Measurements from ENCODE around the gene MEGF8.

The MEGF8 gene

GRCh38 chr19:42375415-42376176 lies 50.2 kb downstream of the MEGF8 start:
- DNase-seq (ENCODE audit: insufficient read length, low spot score) = no peak
- no peak for FAIRE-seq

GRCh38 chr19:42376177-42376555 lies 50.7 kb downstream of the MEGF8 start:
- no peak for DNase-seq (ENCODE audit: insufficient read length, low spot score)
- no peak for FAIRE-seq

GRCh38 chr19:42378225-42379215 lies 53.1 kb downstream of the MEGF8 start:
- no peak for DNase-seq (ENCODE audit: insufficient read length, low spot score)

GRCh38 chr19:42380155-42380554 lies 54.7 kb downstream of the MEGF8 start:
- FAIRE-seq = no peak
- DNase-seq (ENCODE audit: insufficient read length, low spot score) = no peak

More at GRCh38 chr19:42378225-42379215, 53.1 kb downstream of the MEGF8 start:
- no peak for FAIRE-seq

DNA sequence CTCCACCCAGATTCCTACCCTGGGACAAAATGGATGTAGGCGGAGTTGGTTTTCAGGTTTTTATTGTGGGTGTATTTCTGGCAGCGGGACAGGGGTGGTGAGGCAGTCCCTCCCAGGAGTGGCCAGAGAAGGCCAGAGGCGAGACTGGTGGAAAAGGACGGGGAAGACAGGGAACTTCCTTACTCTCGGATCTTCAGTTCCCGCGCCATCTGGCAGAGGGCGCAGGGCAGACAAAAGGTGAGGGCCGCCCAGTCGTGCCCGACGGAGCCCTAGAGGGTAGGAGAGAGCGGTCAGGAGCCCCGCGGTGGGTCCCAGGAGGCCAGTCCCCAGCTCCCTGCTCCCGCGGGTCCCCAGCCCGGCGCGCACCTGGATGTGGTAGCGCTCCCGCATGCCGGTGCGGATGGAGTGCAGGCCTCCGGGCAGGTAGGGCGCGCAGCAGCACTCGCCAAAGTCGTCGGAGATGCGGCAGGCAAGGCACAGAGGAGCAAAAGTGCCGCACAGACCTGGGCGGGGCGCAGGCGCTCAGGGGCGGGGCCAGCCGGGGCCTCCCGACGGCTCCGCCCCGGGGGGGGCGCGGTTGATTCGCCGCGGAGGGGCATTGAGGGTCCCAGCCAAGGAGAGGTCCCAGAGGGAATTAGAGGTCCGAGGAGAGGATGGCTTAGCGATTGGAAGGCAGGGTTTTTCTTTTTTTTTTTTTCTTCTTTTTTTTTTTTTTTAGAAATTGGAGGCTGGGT lies 61.7 kb downstream of the MEGF8 start:
- peak; percentile 81 for FAIRE-seq
- DNase-seq (ENCODE audit: insufficient read length, low spot score) = peak; percentile 82

GRCh38 chr19:42388851-42389489 lies 63.5 kb downstream of the MEGF8 start:
- FAIRE-seq = peak; percentile 48
- DNase-seq (ENCODE audit: insufficient read length, low spot score) = no peak

DNA sequence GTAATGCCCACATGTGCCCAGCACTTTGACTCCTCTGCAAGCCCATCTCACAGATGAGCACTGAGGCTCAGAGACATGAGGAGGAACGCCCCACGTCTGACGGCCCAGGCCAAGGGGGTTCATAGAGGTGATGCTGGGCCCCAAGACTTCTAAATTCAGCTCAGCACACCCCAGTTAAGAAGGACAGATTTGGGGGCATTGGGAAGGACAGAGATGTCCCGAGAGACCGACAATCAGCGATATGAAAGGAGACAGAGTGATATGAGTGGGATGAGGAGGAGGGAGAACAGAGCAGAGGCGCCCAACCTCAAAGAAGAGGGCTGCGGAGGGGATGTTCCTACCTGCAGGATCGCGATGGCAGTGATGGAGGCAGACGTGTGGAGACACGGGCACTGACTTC lies 64.5 kb downstream of the MEGF8 start, which contains the start of gene CNFN:
TSS of gene CNFN (minus strand) at position 399 of the 400 bp plus-strand sequence. CDS start 1,260 bp downstream, outside the sequence.
- no peak for FAIRE-seq
- no peak for DNase-seq (ENCODE audit: insufficient read length, low spot score)

GRCh38 chr19:42392165-42392564 lies 66.7 kb downstream of the MEGF8 start:
- FAIRE-seq (no peak), DNase-seq (ENCODE audit: insufficient read length, low spot score) (no peak)

DNA sequence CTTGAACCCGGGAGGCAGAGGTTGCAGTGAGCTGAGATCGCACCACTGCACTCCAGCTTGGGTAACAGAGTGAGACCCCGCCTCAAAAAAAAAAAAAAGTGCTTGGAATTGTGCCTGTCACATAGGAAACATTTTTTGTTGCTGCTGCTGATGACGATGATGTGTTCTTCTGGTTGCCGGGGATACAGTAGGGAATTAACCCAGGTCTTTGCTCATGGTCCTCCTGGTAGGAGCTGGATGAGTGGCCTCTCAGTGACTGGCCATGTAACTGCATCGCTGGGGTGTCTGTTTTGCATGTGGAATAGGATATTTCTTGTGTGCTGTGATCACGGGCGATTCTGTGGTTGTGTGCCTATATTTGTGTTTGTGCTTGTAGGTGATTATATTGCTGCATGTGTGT lies 69.3 kb downstream of the MEGF8 start:
- FAIRE-seq = no peak
- no peak for DNase-seq (ENCODE audit: insufficient read length, low spot score)

DNA sequence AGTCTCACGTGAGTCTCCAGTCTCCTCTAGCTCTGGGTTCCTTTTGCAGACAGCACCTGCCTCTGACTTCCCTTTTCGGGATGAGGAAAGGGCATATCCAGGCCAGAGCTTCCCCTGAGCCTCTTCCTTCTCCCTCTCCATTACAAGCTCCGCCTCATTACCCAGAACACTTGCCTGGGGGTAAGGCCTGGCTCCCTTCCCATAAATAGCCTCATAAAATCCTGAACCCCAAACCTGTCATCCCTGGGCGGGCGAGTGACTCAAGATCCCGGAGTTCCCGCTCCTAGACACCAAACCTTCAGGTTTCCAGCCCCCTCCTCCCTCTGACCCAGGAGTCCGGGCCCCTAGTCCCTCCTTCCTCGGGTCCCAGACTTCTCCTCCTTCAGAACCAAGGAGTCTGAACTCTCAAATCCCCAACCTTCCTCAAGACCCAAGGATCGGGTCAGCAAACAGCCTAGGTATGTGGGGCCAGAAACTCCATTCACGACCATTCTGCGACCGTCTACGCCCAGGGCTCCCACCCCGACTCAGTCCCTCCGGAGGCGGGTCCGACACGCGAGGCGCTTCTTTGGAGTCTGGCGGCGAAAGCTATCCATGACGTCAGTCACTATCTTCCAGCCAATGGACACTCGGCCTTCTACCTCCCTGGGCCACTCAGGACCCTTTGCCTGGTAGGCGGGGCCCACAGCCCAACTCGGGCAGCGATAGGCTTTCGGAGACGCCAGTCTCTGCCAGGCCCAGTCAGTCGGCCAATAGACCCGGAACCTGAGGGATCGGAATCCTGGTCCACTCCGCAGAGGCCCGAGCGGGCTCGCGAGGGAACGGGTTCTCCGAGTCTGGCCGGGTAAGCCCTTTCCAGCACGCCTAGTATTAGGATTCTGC lies 71.2 kb downstream of the MEGF8 start:
- FAIRE-seq (peak; percentile 90), DNase-seq (ENCODE audit: insufficient read length, low spot score) (peak; percentile 100)

- DNase-seq (ENCODE audit: insufficient read length, low spot score) = no peak
- peak; percentile 48 for FAIRE-seq
Observed at GRCh38 chr19:42397263-42398166, 72.1 kb downstream of the MEGF8 start.

GRCh38 chr19:42400404-42400803 lies 75.0 kb downstream of the MEGF8 start:
- FAIRE-seq = no peak
- no peak for DNase-seq (ENCODE audit: insufficient read length, low spot score)

GRCh38 chr19:42401365-42402303 lies 76.2 kb downstream of the MEGF8 start:
- peak; percentile 94 for FAIRE-seq

GRCh38 chr19:42402376-42403116 lies 77.1 kb downstream of the MEGF8 start:
- FAIRE-seq = no peak

More at GRCh38 chr19:42401365-42402303, 76.2 kb downstream of the MEGF8 start:
- DNase-seq (ENCODE audit: insufficient read length, low spot score) = peak; percentile 76

DNA sequence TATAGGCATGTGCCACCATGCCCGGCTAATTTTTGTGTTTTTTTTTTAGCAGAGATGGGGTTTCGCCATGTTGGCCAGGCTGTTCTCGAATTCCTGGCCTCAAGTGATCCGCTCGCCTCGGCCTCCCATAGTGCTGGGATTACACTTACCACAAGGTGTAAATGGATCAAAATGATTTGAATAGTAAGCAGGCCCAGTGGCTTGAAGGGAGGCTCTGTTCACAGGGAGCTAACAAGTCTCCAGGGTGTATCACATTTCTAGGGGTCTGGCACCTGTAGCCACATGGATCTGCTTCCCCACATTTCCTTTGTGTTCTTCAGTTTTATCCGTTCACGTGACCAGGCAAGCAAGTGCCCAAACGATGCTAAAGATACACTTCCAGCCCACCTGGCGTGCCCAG lies 78.2 kb downstream of the MEGF8 start:
- no peak for DNase-seq (ENCODE audit: insufficient read length, low spot score)
- no peak for FAIRE-seq

More at GRCh38 chr19:42402376-42403116, 77.1 kb downstream of the MEGF8 start:
- DNase-seq (ENCODE audit: insufficient read length, low spot score) = no peak

DNA sequence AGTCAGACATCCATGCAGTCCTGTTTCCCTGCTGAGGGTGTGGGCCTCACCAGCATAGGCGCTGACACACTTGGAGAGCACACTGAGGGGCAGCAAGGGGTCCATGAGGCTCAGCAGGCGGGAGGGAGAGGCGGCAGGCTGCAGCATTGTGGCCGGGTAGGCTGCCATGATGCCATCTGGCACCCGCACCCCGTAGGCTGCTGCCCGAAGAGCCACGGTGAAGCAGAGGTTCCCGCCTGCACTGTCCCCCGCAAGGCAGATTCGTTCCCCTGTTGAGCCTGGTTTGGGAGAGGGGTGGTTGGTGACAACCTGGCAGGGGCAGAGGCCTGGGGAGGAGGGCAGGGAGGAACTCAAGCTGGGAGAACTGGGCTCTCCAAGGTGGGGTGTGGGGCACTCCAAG lies 80.7 kb downstream of the MEGF8 start:
- no peak for FAIRE-seq
- no peak for DNase-seq (ENCODE audit: insufficient read length, low spot score)

All from HTR-8/SVneo (cell line).